Measurements from ENCODE around the gene GNG14.
"Not testable (repeated sequence)": the region's sequence is repeated elsewhere in the genome, so short reads cannot be mapped to it uniquely, and the experiment has no call there.

Gene GNG14

GRCh38 chr19:12667731-12668302, 20.0 kb upstream of the GNG14 start:
- no peak for DNase-seq

GRCh38 chr19:12668346-12668745, 19.5 kb upstream of the GNG14 start:
- DNase-seq = no peak

GRCh38 chr19:12668932-12669269, 18.9 kb upstream of the GNG14 start:
- no peak for DNase-seq

GRCh38 chr19:12669270-12670158, 18.3 kb upstream of the GNG14 start:
- peak; percentile 72 to 95 for DNase-seq

- DNase-seq = no peak
Measured at GRCh38 chr19:12670159-12670928, 17.5 kb upstream of the GNG14 start.

GRCh38 chr19:12672744-12673143, 15.1 kb upstream of the GNG14 start:
- DNase-seq = no peak

GRCh38 chr19:12675399-12675798, 12.4 kb upstream of the GNG14 start:
- DNase-seq = no peak

GRCh38 chr19:12675940-12676339, 11.9 kb upstream of the GNG14 start:
- no peak for DNase-seq

- DNase-seq = peak in 1 of 2 donors; percentile 45
Measured at GRCh38 chr19:12676384-12676792, 11.4 kb upstream of the GNG14 start.

GRCh38 chr19:12676928-12677327, 10.9 kb upstream of the GNG14 start:
- no peak for DNase-seq

GRCh38 chr19:12678039-12678438, 9.8 kb upstream of the GNG14 start:
- DNase-seq = not testable (repeated sequence)

GRCh38 chr19:12680034-12680433, 7.8 kb upstream of the GNG14 start:
- DNase-seq = no peak

GRCh38 chr19:12681074-12681987, 6.5 kb upstream of the GNG14 start, which contains the start of gene DHPS:
DHPS (minus strand) TSS chr19:12681880; CDS start chr19:12681766, 114 bp downstream.
- DNase-seq = peak; percentile 77 to 91

GRCh38 chr19:12685831-12686230, 2.0 kb upstream of the GNG14 start:
- DNase-seq = no peak

GRCh38 chr19:12689012-12689411, 1.2 kb downstream of the GNG14 start:
- no peak for DNase-seq

GRCh38 chr19:12689581-12690216, 1.9 kb downstream of the GNG14 start:
- DNase-seq = no peak

- DNase-seq = no peak
Measured at GRCh38 chr19:12692960-12693359, 5.2 kb downstream of the GNG14 start.

- no peak for DNase-seq
Measured at GRCh38 chr19:12694641-12695040, 6.8 kb downstream of the GNG14 start.

- no peak for DNase-seq
Measured at GRCh38 chr19:12695096-12695495, 7.3 kb downstream of the GNG14 start.

GRCh38 chr19:12695514-12695913, 7.7 kb downstream of the GNG14 start:
- no peak for DNase-seq

GRCh38 chr19:12695997-12696365, 8.2 kb downstream of the GNG14 start:
- DNase-seq = no peak
